Activated CD8-positive, alpha-beta T cell treated with anti-CD3 and anti-CD28 coated beads for 36 hours (primary cell): ENCODE data around the gene PKN1. TPM values are rescaled to one million over a fixed set of nuclear protein-coding genes. Genes with fewer than 3 reads are reported as not detected.
A peak's percentile ranks its signal among the peaks of the same experiment; 100 is the strongest.

Experiments
- ATAC-seq: fragments of 200-7000 bp; cut with Tn5 transposase; one replicate; pipeline ENCODE4 v1.10.0; 2021; ENCODE audit warnings: mild to moderate bottlenecking, moderate library complexity
- CTCF ChIA-PET: fragments of 350-600 bp; sonication (Branson Sonifier 250); formaldehyde crosslinking; loops from one replicate; lab custom pipeline; 2021; ENCODE audit warnings: antibody characterized with exemption; lab: Charles Lee
- POLR2A ChIA-PET: fragments of 350-600 bp; sonication (Branson Sonifier 250); formaldehyde crosslinking; loops from one replicate; lab custom pipeline; 2021; ENCODE audit warnings: antibody characterized with exemption; lab: Charles Lee
- DNase-seq: peaks from one replicate; pipeline ENCODE4 v3.0.0-alpha.2; 2020
- H3K27ac Mint-ChIP-seq: one replicate; pipeline ENCODE4 v1.8.0; 2021; ENCODE audit warnings: mild to moderate bottlenecking, mixed read lengths
- H3K27me3 Mint-ChIP-seq: one replicate; pipeline ENCODE4 v1.8.0; 2021; ENCODE audit warnings: mixed read lengths
- H3K36me3 Mint-ChIP-seq: one replicate; pipeline ENCODE4 v1.8.0; 2021; ENCODE audit warnings: low read depth, mixed read lengths
- H3K4me1 Mint-ChIP-seq: one replicate; pipeline ENCODE4 v1.8.0; 2021; ENCODE audit warnings: low read depth, mixed read lengths
- H3K4me3 Mint-ChIP-seq: one replicate; pipeline ENCODE4 v1.8.0; 2021; ENCODE audit warnings: mild to moderate bottlenecking, moderate library complexity, mixed read lengths
- H3K9me3 Mint-ChIP-seq: one replicate; pipeline ENCODE4 v1.8.0; 2021; ENCODE audit warnings: mixed read lengths
- CTCF ChIP-seq: fragments of 200-600 bp; IDR thresholded peaks from one replicate; pipeline ENCODE4 v1.8.0; 2022; ENCODE audit warnings: antibody characterized with exemption, mild to moderate bottlenecking
- intact Hi-C: fragments of 100-400 bp; cut with micrococcal nuclease; formaldehyde crosslinking; loops from one replicate; pipeline ENCODE4 v1.10.0; 2022
- total RNA-seq, 2 experiments: library from RNA; stranded (reverse); gene quantifications; one replicate each; pipeline ENCODE4 v1.2.3, GENCODE V29; 2021

Gene PKN1
- total RNA-seq, 2 experiments from 2014 or later, result 172 to 192 TPM

- Mint-ChIP-seq H3K4me1 (peaks cover 20% of the 10 kb centered on the region), H3K27me3 (no peaks in the 10 kb centered on the region), H3K4me3 (no peak overlapping the region), H3K36me3 (peaks cover 58% of the 10 kb centered on the region), H3K27ac (peak overlapping the region; percentile 55), H3K9me3 (no peaks in the 10 kb centered on the region)
- DNase-seq (no peak), ATAC-seq (no peak)
- TF ChIP-seq CTCF, result no peak
- ChIA-PET POLR2A (interaction anchor here (0.7 to 6.1 kb wide), 4 partner anchors 9 to 28 kb away, joined by 3 to 59 read pairs (median 8); partner anchors contain the start of gene ADGRE5), CTCF (no interaction called here)
- intact Hi-C loops, result no loop called here
These were observed 41.8 kb upstream of the PKN1 start for GRCh38 chr19:14391156-14391821.

DNA sequence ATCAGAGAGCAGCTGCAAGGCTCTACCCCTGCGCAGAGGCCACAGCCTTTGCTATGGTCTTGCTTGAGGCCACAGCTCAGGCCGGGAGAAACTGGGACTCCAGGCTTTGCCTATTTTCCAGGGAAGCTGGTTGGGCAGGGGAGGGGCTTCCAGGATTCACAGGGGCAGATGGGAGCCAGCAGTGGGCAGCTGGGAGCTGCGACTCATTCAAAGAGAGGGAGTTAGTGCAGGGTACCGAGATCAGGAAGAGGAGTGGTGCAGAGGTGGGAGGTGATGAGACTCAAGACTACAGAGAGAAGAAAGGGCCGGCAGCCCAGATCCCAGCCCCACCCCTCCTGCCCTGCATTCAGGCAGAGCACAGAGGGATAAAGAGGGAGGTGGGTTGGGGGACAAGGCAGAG is 39.8 kb upstream of the PKN1 start:
- Mint-ChIP-seq H3K27me3 (no peaks in the 10 kb centered on the region), H3K27ac (peak overlapping the region; percentile 23), H3K36me3 (peaks cover 67% of the 10 kb centered on the region), H3K4me1 (peaks cover 21% of the 10 kb centered on the region), H3K4me3 (no peak overlapping the region), H3K9me3 (no peaks in the 10 kb centered on the region)
- no peak for TF ChIP-seq CTCF
- ChIA-PET CTCF (interaction anchor here (1.1 to 1.6 kb wide), 2 partner anchors 12 to 13 kb away, joined by 3 read pairs; no protein-coding TSS in a partner anchor), POLR2A (interaction anchor here (0.5 to 7.2 kb wide), 4 partner anchors 11 to 40 kb away, joined by 3 to 59 read pairs (median 34); partner anchors contain the start of gene ADGRE5)
- intact Hi-C loops, result no loop called here
- no peak for DNase-seq
- ATAC-seq, result no peak

GRCh38 chr19:14394167-14394566 is 38.9 kb upstream of the PKN1 start:
- no peaks in the 10 kb centered on the region for H3K27me3 Mint-ChIP-seq
- intact Hi-C loops, result no loop called here
- ATAC-seq, result peak; percentile 8
- TF ChIP-seq CTCF, result no peak
- POLR2A ChIA-PET, result interaction anchor here (0.8 to 7.2 kb wide), 7 partner anchors 12 to 338 kb away, joined by 3 to 59 read pairs (median 7); partner anchors contain the start of genes ADGRE5 and DDX39A
- peaks cover 16% of the 10 kb centered on the region for H3K4me1 Mint-ChIP-seq
- H3K27ac Mint-ChIP-seq, result peak overlapping the region; percentile 25
- no peak for DNase-seq
- peaks cover 66% of the 10 kb centered on the region for H3K36me3 Mint-ChIP-seq
- CTCF ChIA-PET, result no interaction called here
- no peak overlapping the region for H3K4me3 Mint-ChIP-seq
- H3K9me3 Mint-ChIP-seq, result no peaks in the 10 kb centered on the region

DNA sequence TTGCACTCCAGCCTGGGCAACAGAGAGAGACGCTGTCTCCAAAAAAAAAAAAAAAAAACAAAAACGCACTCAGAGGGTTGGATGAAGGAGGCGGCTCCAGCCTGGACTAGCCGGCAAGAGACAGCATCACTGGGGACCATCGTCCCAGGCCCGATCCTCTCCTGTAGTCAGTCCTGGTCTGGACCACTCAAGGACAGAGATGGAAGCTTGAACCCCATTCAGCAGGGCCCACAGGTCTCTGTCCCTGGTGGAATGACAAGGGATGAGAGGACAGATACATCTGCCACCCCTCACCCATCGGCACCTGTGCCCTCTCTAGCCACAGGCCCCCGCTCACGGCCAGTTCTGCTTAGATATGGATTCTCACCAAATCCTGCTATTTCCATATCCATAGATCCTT is 37.8 kb upstream of the PKN1 start:
- ATAC-seq (no peak), DNase-seq (no peak)
- POLR2A ChIA-PET, result interaction anchor here (0.9 to 7.2 kb wide), 8 partner anchors 8 to 339 kb away, joined by 3 to 59 read pairs (median 6); partner anchors contain the start of genes ADGRE5 and DDX39A
- CTCF ChIA-PET, result interaction anchor here (0.8 to 3.3 kb wide), 2 partner anchors 10 to 34 kb away, joined by 3 to 15 read pairs; no protein-coding TSS in a partner anchor
- Mint-ChIP-seq H3K9me3 (no peaks in the 10 kb centered on the region), H3K4me1 (peaks cover 16% of the 10 kb centered on the region), H3K4me3 (no peak overlapping the region), H3K27ac (peak overlapping the region; percentile 38), H3K27me3 (no peaks in the 10 kb centered on the region), H3K36me3 (peaks cover 62% of the 10 kb centered on the region)
- intact Hi-C loops, result no loop called here
- no peak for TF ChIP-seq CTCF
